HL-60/S4 treated with phorbol 12-myristate 13-acetate at 8.2 ng/mL for 4 days and 3 days (cell line): ENCODE measurements around the gene CD27.
"Not testable (repeated sequence)": the region's sequence is repeated elsewhere in the genome, so short reads cannot be mapped to it uniquely, and the experiment has no call there.

ENCODE experiments used
- in situ Hi-C: fragments of 300-500 bp; cut with MboI; formaldehyde crosslinking; loops from 2 replicates; pipeline ENCODE4 v1.15.0; 2022; ENCODE audit warnings: low sequenced_read_pairs

The CD27 gene

DNA sequence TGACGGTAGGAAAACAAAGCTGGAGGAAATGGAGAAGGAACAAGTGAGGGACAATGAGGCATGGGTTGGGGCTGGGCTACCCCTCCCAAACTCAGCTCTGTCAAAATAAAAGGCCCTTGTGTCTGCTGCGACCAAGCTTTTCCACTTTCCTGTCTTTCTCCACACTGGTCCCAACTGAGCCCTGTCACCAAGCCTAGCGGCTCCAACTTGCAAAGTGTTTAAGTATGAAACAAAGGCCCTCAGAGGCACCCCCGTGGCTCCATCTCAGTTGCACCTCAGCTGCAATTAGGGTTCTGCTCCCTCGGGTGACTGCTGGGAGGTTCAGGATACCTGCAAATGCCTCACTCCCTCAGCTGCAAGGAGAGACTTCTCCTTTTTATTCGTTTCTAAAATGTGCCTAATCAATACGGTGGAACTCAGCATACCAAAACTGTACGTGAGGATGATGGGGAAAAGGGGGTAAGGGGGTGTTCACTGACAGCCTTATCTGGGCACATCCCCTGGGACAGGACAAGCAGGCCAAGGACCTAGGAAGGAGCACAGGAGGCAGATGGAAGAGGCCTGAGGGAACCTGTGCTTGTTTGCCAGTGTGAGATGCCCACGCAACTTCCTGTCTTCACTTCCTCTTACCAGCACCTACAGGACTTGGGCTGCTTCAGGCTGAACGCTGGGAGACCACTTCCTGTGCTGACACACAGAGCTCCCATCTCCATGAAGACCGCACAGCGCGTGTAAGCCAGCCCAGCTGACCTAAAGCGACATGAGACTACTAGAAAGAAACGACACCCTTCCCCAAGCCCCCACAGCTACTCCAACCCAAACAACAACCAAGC, 16.9 kb downstream of the CD27 start:
- in situ Hi-C loops: no loop called here

DNA sequence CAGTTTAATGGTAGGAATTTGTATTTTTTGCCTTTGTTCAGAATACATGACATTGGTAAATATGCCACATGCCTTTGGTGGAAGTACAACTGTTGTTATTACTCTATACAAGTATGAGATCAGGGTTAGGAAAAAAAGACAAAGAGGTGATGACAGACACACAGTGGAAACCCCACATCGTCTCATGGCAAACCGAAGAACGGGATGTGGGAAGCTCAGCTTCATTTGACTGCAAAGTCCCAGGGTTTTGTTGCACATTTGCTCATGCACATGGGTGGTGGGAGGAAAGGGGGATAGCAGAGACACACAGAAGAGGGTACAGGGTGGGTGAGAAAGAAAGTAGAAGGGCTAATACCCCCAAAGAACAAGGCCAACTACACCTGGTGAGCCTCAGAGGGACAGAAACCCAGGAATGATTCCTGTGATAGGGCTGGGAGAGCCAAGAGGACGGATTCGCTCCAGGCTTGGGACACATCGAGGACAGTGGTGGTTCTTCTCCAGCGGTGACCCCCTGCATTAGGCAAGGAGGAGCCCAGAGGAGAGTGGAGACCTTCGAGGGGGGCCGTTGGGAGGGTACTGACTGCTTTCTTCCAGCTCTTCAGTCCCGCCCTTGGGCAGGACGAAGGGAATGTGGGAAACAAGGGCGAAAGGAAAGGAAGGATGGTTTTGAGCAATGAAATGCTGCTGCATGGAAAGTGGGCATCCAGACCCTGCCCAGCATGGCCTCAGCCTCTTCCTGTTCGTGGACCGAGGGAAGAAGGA, 17.7 kb downstream of the CD27 start:
- in situ Hi-C loops: no loop called here

- in situ Hi-C loops: no loop called here
Measured at GRCh38 chr12:6463216-6463615, 18.5 kb downstream of the CD27 start.

GRCh38 chr12:6463858-6464257, 19.1 kb downstream of the CD27 start:
- in situ Hi-C loops: no loop called here

GRCh38 chr12:6464531-6464930, 19.8 kb downstream of the CD27 start:
- in situ Hi-C loops: no loop called here

GRCh38 chr12:6465467-6466183, 20.9 kb downstream of the CD27 start:
- in situ Hi-C loops: no loop called here

DNA sequence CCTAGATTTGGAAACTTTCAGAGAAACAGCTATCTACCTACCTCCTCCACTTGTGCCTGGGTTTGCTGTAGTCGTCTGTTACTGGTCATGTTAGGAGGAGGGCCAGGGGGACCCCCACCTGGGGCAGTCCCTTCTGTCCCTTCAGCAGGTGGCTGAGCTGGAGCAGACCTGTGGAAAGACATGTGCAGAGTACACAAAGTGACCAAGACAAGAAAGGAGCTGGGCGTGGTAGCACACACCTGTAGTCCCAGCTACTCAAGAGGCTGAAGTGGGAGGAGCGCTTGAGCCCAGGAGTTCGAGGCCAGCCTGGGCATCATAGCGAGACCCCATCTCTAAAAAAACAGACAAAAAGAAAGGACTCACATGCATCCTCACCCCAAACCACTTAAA, 21.4 kb downstream of the CD27 start:
- in situ Hi-C loops: no loop called here

- in situ Hi-C loops: not testable (repeated sequence)
Measured at GRCh38 chr12:6466751-6467150, 22.0 kb downstream of the CD27 start.

DNA sequence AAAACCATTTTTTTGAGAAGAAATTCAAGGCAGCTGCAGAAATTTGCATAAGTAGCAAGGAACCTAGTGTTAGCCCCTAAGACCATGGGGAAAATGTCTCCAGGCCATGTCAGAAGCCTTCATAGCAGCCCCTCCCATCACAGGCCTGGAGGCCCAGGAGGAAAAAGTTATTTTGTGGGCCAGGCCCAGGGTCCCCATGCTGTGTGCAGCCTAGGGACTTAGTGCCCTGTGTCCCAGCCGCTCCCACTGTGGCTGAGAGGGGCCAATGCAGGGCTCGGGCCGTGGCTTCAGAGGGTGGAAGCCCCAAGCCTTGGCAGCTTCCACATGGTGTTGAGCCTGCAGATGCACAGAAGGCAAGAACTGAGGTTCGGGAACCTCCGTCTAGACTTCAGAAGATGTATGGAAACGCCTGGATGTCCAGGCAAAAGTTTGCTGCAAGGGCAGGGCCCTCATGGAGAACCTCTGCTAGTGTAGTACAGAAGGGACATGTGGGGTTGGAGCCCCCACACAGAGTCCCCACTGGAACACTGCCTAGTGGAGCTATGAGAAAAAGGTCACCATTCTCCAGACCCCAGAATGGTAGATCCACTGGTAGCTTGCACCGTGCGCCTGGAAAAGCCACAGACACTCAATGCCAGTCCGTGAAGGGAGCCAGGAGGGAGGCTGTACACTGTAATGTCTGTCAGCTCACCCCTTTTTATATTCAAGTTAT, 23.0 kb downstream of the CD27 start:
- in situ Hi-C loops: not testable (repeated sequence)

DNA sequence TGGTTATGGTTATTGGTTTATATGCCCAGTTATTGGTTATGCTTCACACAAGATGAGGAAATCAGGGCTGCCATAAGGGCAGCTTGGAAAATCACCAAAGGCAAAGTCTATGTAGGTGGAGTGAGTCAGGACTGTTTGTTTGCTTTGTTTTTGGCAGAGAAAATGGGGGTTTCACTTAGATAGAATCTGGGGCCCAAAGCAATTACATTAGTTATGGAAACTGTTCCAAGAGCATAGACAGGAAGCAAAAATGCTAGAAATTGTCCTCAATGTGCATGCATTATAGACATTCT, 23.5 kb downstream of the CD27 start:
- in situ Hi-C loops: no loop called here

GRCh38 chr12:6469092-6469491, 24.3 kb downstream of the CD27 start:
- in situ Hi-C loops: no loop called here

- in situ Hi-C loops: no loop called here
Measured at GRCh38 chr12:6469609-6470374, 25.0 kb downstream of the CD27 start.

- in situ Hi-C loops: no loop called here
Measured at GRCh38 chr12:6470375-6471163, 25.8 kb downstream of the CD27 start, which contains the start of gene VAMP1. Gene VAMP1, minus strand, starts transcription at chr12:6470677. Its CDS starts 146 bp downstream, at chr12:6470531.

GRCh38 chr12:6471989-6472360, 27.2 kb downstream of the CD27 start:
- in situ Hi-C loops: no loop called here

DNA sequence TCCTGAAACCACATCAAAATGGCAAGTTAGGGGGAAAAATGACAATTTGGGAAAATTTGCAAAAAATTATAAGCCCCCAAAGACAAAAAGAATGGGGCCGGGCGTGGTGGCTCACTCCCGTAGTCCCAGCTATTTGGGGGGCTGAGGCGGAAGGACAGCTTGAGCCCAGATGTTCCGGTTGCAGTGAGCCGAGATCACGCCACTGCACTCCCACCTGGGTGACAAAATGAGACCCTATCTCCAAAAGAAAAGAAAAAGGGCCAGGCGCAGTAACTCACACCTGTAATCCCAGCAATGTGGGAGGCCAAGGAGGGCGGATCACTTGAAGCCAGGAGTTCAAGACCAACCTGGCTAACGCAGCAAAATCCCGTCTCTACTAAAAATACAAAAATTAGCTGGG, 27.7 kb downstream of the CD27 start:
- in situ Hi-C loops: no loop called here

GRCh38 chr12:6475233-6475975, 30.6 kb downstream of the CD27 start:
- in situ Hi-C loops: not testable (repeated sequence)

DNA sequence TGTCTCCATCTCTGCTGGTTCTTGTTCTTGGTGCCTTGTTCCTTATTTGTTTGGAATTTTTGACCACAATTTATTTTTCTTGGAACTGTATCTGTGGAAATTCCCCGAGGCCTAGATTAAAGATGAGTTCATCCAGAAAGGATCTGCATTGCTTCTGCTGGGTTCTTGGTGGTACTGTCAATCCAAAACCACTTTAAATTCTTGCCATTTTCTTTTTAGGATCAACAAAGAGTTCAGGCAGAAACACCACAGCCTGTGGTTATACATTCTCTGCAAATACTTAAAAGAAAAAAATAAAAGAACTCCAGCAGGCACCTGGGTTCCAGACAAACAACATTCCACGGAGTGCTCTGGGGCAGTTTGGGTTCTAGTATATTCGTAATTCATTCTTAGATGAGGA, 31.7 kb downstream of the CD27 start:
- in situ Hi-C loops: no loop called here

DNA sequence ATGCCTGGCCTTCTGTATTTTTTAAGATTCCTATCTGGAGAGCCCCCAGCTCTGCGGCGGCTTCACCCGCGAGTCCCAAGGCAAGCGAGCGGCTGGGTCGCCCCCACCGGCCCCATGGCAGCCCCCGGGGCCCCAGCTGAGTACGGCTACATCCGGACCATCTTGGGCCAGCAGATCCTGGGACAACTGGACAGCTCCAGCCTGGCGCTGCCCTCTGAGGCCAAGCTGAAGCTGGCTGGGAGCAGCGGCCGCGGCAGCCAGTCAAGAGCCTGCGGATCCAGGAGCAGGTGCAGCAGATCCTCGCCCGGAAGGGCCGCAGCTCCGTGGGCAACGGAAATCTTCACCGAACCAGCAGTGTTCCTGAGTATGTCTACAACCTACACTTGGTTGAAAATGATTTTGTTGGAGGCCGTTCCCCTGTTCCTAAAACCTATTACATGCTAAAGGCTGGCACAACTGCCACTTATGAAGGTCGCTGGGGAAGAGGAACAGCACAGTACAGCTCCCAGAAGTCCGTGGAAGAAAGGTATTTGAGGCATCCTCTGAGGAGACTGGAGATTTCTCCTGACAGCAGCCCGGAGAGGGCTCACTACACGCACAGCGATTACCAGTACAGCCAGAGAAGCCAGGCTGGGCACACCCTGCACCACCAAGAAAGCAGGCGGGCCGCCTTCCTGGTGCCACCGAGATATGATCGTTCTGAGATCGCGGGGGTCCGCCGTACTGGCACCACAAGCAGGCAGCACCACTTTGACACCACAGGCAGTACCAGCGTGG, 33.0 kb downstream of the CD27 start:
- in situ Hi-C loops: not testable (repeated sequence)
